Large intestine (tissue), 3 donors: ENCODE data around the gene ETV3. TPM values are rescaled to one million over a fixed set of nuclear protein-coding genes. Genes with fewer than 3 reads are reported as not detected.

ENCODE experiments used
- DNase-seq, 2 donors: peaks; one replicate each; pipeline versions ENCODE4 v3.0.0 to v3.0.0-alpha.2; 2013
- H3K27ac ChIP-seq: one replicate; pipeline ENCODE4 v1.5.1; 2013; ENCODE audit warnings: low read length
- H3K27me3 ChIP-seq: 2 replicates; pipeline ENCODE4 v1.6.1; 2013; ENCODE audit warnings: low read length; ENCODE audit not compliant: control insufficient read depth, insufficient read depth
- H3K36me3 ChIP-seq: 2 replicates; pipeline ENCODE4 v1.6.1; 2013; ENCODE audit warnings: low read length; ENCODE audit not compliant: control insufficient read depth, insufficient read depth
- H3K4me1 ChIP-seq: one replicate; pipeline ENCODE4 v1.6.1; 2013; ENCODE audit warnings: low read length; ENCODE audit not compliant: control insufficient read depth, insufficient read depth
- H3K4me3 ChIP-seq: one replicate; pipeline ENCODE4 v1.5.1; 2013; ENCODE audit warnings: low read length
- H3K9me3 ChIP-seq: one replicate; pipeline ENCODE4 v1.6.1; 2013; ENCODE audit warnings: mild to moderate bottlenecking, low read depth, low read length, moderate library complexity; ENCODE audit not compliant: control insufficient read depth
- WGBS: methylation state at CpG from one replicate; pipeline ENCODE4 v1.1.5; 2013; ENCODE audit warnings: low lambda C conversion rate; ENCODE audit not compliant: insufficient coverage; 5-methylcytosine and 5-hydroxymethylcytosine counted together
- polyA plus RNA-seq: library from polyadenylated mRNA; unstranded; fragments of 120-200 nt; gene quantifications from one replicate; pipeline ENCODE4 v1.2.1, GENCODE V29; 2013

The ETV3 gene
- polyA plus RNA-seq, 1 donor: 19.3 TPM

GRCh38 chr1:157162345-157162744 lies 24.1 kb upstream of the ETV3 start:
- no CpG with 5 or more reads among the region's 4 CpGs for WGBS
- H3K4me1 ChIP-seq: no peaks in the 10 kb centered on the region
- no peaks in the 10 kb centered on the region for H3K9me3 ChIP-seq
- H3K36me3 ChIP-seq: no peaks in the 10 kb centered on the region
- no peak overlapping the region for H3K4me3 ChIP-seq
- peaks cover 11% of the 10 kb centered on the region for H3K27me3 ChIP-seq
- H3K27ac ChIP-seq: no peak overlapping the region
- no peak for DNase-seq

- Histone ChIP-seq H3K4me3 (no peak overlapping the region), H3K36me3 (no peaks in the 10 kb centered on the region), H3K27me3 (peaks cover 13% of the 10 kb centered on the region), H3K9me3 (no peaks in the 10 kb centered on the region), H3K27ac (no peak overlapping the region), H3K4me1 (no peaks in the 10 kb centered on the region)
- DNase-seq: no peak
- 77% methylated on average over 3 of the region's 5 CpGs for WGBS
These were observed 23.7 kb upstream of the ETV3 start for GRCh38 chr1:157161901-157162300.

DNA sequence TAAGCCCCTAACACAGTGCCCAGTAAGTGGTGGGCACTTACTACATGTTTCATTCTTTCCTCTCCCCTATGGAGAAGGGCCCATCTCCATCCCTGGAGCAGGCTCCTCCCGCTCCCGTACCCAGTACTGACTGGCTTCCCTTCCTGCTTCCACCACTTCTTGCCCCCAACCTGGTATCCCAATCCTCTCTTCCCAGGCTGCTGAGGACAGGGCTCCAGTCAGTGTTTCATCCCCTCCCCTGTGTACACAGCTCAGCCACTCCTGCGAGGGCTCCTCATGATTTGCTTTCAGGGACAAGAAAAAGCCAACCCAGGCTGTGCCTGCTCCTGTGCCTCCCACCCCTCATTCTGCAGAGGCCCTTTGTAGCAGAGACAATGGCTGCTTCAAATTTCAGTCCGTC lies 20.8 kb upstream of the ETV3 start:
- H3K27ac ChIP-seq: no peak overlapping the region
- no peak for DNase-seq
- 49% methylated on average over 2 of the region's 4 CpGs for WGBS

GRCh38 chr1:157157501-157158190 lies 19.5 kb upstream of the ETV3 start:
- Histone ChIP-seq H3K9me3 (no peaks in the 10 kb centered on the region), H3K4me3 (no peak overlapping the region), H3K4me1 (peaks cover 26% of the 10 kb centered on the region), H3K27ac (no peak overlapping the region), H3K36me3 (no peaks in the 10 kb centered on the region), H3K27me3 (peaks cover 7% of the 10 kb centered on the region)
- no peak for DNase-seq
- WGBS: 72% methylated on average over 4 of the region's 9 CpGs

More for the DNA sequence above, 20.8 kb upstream of the ETV3 start:
- peaks cover 19% of the 10 kb centered on the region for H3K4me1 ChIP-seq
- H3K9me3 ChIP-seq: no peaks in the 10 kb centered on the region
- no peak overlapping the region for H3K4me3 ChIP-seq
- peaks cover 8% of the 10 kb centered on the region for H3K27me3 ChIP-seq
- no peaks in the 10 kb centered on the region for H3K36me3 ChIP-seq

- H3K4me3 ChIP-seq: no peak overlapping the region
- no peak overlapping the region for H3K27ac ChIP-seq
- peaks cover 7% of the 10 kb centered on the region for H3K27me3 ChIP-seq
- no peaks in the 10 kb centered on the region for H3K36me3 ChIP-seq
- H3K9me3 ChIP-seq: no peaks in the 10 kb centered on the region
- H3K4me1 ChIP-seq: peaks cover 26% of the 10 kb centered on the region
- peak; percentile 54 to 55 for DNase-seq
- WGBS: no CpG with 5 or more reads among the region's 14 CpGs
These were observed 17.9 kb upstream of the ETV3 start for GRCh38 chr1:157156058-157156541.

- no peaks in the 10 kb centered on the region for H3K36me3 ChIP-seq
- peaks cover 7% of the 10 kb centered on the region for H3K27me3 ChIP-seq
- no peak overlapping the region for H3K27ac ChIP-seq
- peak in 1 of 2 donors; percentile 11 for DNase-seq
- no peaks in the 10 kb centered on the region for H3K9me3 ChIP-seq
- peaks cover 26% of the 10 kb centered on the region for H3K4me1 ChIP-seq
- no peak overlapping the region for H3K4me3 ChIP-seq
- no CpG with 5 or more reads among the region's 8 CpGs for WGBS
These were observed 17.5 kb upstream of the ETV3 start for GRCh38 chr1:157155658-157156057.

GRCh38 chr1:157154940-157155514 lies 16.8 kb upstream of the ETV3 start:
- peak overlapping the region; percentile 1 for H3K27ac ChIP-seq
- peak; percentile 73 to 83 for DNase-seq
- no peak overlapping the region for H3K4me3 ChIP-seq
- H3K4me1 ChIP-seq: peaks cover 26% of the 10 kb centered on the region
- H3K36me3 ChIP-seq: no peaks in the 10 kb centered on the region
- peaks cover 7% of the 10 kb centered on the region for H3K27me3 ChIP-seq
- H3K9me3 ChIP-seq: no peaks in the 10 kb centered on the region
- no CpG with 5 or more reads among the region's 7 CpGs for WGBS

- 20% methylated on average over 1 of the region's 5 CpGs for WGBS
- DNase-seq: peak in 1 of 2 donors; percentile 20
These were observed 16.1 kb upstream of the ETV3 start for GRCh38 chr1:157154291-157154690.

DNA sequence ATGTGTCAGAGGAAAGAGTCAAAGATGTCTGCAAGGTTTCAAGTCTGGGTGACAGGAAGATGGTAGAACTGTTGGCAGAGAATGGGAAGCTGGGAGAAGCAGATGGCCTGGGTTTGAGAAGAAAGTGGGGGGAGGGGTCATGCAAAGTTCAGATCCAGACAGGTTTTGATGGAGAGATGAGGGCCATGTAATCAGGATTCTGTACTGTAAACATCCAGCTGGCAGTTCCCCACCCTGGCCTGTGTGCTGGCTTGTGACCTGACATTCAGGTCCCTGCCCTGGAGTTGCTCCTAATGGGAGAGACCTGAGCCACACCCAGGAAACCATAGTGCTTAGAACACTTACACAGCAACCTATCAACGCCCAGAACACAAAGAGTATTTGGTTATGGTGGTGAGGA lies 15.6 kb upstream of the ETV3 start:
- no peak overlapping the region for H3K27ac ChIP-seq
- no CpG with 5 or more reads among the region's 1 CpG for WGBS
- H3K4me3 ChIP-seq: no peak overlapping the region
- no peaks in the 10 kb centered on the region for H3K9me3 ChIP-seq
- DNase-seq: peak in 1 of 2 donors; percentile 17
- no peaks in the 10 kb centered on the region for H3K36me3 ChIP-seq
- peaks cover 26% of the 10 kb centered on the region for H3K4me1 ChIP-seq
- H3K27me3 ChIP-seq: peaks cover 10% of the 10 kb centered on the region

More at GRCh38 chr1:157154291-157154690, 16.1 kb upstream of the ETV3 start:
- Histone ChIP-seq H3K27ac (peak overlapping the region; percentile 14), H3K27me3 (peaks cover 10% of the 10 kb centered on the region), H3K4me3 (no peak overlapping the region), H3K4me1 (peaks cover 26% of the 10 kb centered on the region), H3K36me3 (no peaks in the 10 kb centered on the region), H3K9me3 (no peaks in the 10 kb centered on the region)

DNA sequence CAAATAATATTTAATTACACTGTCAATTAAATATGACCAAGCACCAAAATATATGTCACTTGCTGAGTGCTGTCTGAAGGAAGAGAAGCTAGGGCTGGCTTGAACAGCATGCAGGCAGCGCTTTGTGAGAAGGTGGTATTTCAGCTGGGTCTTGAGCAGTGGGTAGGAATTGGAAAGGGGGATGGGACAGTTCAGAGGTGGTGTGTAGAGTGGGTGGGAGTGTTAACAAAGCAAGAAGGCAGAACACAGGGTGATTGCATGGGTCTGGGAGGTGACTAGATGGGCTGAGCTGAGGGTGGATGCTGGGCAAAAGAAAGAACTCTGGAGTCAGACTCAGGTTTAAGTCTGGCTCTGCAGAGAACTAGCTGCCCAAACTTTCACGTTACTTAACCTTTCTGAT lies 14.3 kb upstream of the ETV3 start:
- H3K9me3 ChIP-seq: no peaks in the 10 kb centered on the region
- WGBS: 100% methylated on average over 1 of the region's 2 CpGs
- no peak overlapping the region for H3K27ac ChIP-seq
- no peak overlapping the region for H3K4me3 ChIP-seq
- DNase-seq: no peak
- H3K4me1 ChIP-seq: peaks cover 26% of the 10 kb centered on the region
- H3K27me3 ChIP-seq: peaks cover 5% of the 10 kb centered on the region
- H3K36me3 ChIP-seq: no peaks in the 10 kb centered on the region
